DLD1 (cell line): Measurements from ENCODE around the gene SLITRK3.

ENCODE experiments used
- in situ Hi-C: cut with HindIII; loops from 2 replicates; pipeline ENCODE4 v1.10.0; 2017; ENCODE audit warnings: low sequenced_read_pairs

SLITRK3 gene, protein sequence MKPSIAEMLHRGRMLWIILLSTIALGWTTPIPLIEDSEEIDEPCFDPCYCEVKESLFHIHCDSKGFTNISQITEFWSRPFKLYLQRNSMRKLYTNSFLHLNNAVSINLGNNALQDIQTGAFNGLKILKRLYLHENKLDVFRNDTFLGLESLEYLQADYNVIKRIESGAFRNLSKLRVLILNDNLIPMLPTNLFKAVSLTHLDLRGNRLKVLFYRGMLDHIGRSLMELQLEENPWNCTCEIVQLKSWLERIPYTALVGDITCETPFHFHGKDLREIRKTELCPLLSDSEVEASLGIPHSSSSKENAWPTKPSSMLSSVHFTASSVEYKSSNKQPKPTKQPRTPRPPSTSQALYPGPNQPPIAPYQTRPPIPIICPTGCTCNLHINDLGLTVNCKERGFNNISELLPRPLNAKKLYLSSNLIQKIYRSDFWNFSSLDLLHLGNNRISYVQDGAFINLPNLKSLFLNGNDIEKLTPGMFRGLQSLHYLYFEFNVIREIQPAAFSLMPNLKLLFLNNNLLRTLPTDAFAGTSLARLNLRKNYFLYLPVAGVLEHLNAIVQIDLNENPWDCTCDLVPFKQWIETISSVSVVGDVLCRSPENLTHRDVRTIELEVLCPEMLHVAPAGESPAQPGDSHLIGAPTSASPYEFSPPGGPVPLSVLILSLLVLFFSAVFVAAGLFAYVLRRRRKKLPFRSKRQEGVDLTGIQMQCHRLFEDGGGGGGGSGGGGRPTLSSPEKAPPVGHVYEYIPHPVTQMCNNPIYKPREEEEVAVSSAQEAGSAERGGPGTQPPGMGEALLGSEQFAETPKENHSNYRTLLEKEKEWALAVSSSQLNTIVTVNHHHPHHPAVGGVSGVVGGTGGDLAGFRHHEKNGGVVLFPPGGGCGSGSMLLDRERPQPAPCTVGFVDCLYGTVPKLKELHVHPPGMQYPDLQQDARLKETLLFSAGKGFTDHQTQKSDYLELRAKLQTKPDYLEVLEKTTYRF

DNA sequence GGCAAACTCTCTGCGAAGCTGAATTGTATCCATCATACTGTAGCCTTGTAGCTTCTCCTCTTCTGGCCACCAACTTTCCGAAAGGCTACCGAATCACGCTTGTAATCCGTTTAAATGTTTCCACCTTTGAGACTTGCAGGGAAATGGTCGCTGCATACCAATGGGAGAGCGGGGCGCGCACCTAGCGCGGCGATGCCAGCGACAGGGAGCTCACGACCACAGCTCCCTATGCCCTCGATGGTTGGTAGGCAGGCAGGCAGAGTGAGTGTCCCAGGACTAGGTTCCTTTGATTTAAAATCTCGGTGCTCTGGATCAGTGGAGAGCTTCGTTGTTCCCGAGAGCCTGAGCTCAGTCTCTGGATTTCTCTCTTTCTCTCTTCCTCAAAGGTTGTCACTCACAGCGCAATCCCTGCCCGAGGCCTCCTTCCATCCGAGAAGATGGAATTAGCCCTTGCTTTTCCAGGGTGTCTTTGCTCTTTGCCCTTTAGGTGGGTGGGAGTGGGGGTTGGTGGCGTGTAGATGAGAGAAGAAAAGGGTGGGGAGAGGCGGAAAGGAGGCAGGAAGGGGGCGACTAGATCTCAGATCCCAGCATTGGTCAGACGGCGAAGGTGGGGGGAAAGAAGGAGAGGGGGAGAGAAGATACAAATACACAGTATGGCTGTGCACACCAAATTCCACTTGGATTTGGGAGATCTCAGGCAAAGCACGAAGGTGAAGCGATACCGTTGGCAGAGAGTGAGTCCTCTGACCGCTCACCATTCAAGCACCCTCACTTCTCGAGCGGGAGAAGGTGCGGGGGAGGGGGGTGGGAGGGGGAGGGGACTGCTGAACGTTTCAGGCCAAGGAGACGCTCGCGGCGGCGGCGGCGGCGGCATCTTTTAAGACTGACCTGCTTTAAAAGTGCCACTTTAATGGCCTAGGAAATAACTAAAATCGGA, at the start of gene SLITRK3:
Gene SLITRK3, minus strand, starts transcription at position 745 of the 937 bp plus-strand sequence. CDS start 5,554 bp downstream, outside the sequence.
- in situ Hi-C loops, result no loop called here

DNA sequence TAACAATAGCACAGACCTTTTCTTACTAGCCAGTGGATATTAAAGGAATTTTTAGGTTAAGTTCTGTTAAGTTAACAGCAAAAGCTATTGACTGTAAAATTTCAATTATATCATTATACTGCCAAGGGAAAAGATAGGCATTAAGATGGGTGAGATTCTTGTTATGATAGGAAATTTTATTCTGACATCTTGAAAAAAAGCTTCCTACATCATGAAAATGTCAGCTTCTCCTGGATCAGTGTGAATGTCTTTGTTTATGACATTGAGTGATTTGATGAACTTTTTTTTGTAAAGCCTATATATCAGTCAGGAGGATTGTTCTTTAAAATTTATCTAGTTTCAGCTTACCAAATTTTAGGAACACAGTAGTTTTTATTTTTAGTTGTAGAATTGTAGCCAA, 47.4 kb upstream of the SLITRK3 start:
- in situ Hi-C loops, result no loop called here

DNA sequence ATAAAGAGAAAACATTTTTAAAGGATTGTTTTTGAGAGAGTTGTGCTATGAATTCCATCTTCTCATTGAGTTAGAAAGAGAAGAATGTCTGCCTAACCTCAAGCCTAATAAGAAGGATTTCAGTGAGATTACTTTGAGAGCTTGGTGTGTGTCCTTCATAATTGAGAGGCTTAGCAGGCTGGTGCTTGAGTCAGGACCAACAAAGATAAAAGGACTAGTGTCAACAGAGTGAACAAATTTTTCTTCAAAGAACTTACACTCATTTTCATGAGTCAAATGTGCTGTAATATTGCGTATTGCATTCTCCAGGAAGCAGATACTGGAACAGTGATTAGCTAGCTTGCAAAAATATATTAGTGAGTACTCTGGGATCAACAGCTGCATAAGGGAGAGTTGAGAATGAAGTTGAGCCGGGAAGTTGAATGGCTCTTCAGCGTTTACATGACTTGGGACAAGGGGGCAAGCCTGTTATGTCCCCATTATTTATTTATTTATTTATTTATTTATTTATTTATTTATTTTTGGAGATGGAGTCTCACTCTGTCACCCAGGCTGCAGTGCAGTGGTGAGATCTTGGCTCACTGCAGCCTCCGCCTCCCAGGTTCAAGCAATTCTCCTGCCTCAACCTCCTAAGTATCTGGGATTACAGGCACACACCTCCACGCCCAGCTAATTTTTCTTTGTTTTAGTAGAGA, 37.5 kb upstream of the SLITRK3 start:
- in situ Hi-C loops, result no loop called here

DNA sequence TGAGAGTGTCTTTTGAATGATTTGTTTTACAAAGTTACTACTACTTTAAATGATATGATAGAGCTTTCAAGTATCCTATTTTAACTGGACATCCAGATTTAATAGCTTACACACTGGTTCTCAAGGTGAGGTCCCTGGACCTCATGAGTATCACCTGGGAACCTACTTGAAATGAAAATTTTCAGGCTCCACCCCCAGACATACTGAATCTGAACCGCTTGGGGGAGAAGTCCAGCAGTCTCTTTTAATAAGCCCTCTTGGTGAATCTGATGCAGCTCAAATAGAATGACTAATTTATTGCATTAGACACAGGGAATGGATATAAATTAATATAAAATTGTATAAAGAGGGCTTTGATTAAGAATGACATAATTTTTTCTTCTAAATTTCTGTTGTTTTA, 29.4 kb upstream of the SLITRK3 start:
- in situ Hi-C loops, result no loop called here

DNA sequence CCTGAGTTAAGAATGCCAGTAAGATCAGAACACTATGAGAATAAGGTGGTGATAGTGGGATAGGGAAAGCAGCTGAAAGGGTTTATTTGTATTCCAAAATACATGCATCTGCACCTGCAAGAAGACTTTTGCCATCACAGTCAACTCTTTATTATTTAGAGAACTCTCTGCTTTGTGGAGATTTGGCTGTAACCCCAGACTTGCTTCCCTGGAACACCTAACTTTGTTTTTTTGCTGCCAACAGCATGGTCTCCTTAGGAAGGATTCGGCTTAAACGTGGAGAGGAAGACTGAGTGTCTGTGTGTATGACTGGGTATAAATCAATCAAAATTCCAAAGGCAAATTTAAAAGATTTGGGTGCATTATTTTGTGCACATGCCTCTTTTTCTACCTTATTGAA, 21.6 kb upstream of the SLITRK3 start:
- in situ Hi-C loops, result no loop called here

DNA sequence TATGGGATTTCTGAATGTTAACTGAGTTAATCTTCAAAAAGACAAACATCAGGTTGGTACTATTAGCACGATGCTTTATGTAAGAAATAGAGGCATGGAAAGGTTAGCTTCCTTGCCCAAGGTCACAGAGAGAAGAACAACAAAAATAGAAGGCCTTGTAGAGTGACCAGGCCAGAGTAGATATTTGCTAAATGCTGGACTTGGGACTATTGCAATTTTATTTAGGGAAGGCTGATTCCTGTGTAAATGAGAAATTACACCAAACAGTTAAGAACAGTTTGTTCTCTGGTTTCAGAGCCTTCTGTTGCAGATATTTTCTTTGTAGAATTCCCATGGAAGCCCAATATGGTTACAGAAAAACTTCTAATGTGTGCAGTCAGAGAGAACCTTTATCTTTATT, 16.4 kb upstream of the SLITRK3 start:
- in situ Hi-C loops, result no loop called here

DNA sequence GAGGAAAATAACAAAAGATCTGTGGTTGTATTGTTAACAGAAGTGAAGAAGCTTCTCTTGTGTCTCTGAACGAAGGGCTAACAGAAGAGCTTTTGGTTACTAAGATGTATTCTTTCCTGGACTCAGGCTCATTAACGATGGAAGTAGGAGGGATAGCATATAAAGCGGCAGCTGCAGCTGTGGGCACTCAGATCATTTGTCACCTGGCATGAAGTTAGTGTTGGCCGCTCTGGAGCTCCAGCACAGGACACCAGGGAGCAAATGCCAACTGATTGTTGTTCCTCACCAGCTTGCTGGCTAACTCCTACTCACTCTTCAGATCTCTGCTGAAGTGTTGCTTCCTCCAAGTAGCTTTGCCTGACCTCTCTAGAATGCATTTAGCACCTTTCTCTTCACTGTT, 15.5 kb upstream of the SLITRK3 start:
- in situ Hi-C loops, result no loop called here

DNA sequence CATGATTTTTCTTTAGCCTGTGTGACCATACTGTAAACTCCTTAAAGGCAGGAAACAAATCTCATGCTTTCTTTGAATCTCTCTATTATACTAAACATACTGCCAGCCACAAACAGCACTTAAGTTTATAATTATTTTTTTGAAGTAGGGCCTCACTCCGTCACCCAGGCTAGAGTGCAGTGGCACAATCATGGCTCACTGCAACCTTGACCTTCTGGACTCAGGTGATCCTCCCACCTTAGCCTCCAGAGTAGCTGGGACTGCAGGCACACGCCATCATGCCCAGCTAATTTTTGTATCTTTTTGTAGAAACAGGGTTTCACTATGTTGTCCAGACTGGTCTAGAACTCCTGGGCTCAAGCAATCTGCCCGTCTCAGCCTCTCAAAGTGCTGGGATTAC, 14.5 kb upstream of the SLITRK3 start:
- in situ Hi-C loops, result no loop called here

DNA sequence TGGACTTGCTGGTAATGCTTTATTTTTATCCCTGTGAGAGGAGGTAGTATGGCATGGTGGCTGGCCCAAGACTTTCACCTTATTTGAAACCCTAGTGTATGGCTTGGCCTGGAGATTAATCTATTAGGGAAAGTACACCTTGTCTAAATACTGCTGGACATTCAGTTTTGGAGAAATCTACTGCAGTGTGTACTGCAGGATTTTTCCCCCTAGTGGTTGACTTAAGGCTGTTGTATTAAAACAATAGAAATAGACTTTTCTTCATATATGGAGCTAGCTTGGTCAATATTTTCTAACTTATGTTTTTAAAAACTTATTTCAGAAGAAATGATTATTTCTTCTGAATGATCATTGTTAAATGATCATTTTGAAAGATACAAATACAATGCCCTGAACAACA, 13.9 kb upstream of the SLITRK3 start:
- in situ Hi-C loops, result no loop called here

DNA sequence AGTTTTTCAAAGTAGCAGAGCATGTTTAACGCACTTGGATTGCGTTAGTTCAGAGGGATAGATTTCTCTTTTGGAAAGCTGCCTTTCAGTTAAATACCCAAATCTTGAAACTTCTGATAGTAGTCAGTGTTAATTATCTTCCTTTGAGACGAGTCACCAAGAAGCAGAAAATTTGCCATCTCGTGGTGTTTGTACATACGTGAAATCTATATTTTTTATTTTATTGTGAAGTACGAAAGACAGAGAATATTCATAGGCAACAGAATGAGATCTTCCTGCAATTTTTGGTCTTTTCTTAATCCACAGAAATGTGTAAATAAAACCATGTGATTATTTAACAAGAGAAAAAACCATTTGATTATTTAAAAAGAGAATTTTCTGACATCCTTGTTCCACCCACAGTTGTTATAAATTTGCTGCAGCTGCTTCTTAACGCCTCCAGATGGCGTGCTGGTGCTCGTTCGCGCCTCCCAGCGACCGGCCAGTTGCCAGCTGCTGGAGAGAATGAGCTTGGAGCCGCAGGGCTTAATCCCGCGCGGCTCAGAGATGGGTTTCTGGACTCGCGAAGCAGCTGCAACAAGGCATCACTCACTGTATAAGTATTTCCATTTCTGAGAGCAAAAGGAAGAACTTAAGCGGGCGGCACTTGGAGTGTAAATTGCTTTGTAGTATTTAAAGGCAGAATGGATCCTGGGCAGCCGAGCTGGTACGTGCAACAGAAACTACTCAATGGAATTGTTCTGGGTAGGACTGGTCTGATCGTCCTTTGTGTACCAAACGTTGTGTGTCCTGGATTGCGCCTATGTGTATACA, 10.5 kb upstream of the SLITRK3 start:
- in situ Hi-C loops, result no loop called here

DNA sequence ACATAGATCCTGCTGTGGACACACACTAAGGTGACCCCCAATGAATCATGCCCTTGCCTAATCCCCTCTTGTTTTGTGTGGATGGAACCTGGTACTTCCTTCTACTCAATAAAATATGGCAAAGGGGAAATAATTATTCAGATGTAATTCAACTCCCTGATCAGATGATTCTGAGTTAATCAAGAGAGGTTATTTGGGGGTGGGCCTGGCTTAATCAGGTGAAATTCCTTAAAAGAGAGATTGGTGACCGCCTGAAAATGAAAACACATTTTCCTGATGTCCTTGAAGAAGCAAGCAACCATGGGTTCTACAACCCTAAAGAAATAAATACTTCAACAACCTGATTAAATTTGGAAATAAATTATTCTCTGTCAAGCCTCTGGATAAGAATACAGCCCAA, 8.3 kb upstream of the SLITRK3 start:
- in situ Hi-C loops, result no loop called here

DNA sequence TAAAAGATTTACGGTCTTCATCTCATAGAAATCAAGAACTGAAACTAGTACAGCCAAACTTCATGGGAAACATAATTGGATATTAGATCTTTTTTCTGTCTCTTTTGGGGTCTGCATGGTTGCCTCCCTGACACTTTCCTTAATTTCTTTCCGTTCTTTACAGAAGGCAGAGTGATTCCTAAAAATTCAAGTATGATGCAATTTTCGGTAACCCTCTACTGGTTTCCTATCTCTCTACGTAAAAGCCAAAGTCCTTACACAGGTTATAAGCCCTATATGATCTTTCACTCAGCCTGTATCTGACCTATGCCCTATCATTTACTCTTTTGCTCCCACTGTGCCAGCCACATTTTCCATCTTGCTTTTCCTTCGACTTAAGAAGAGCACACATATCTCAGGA, 6.8 kb upstream of the SLITRK3 start:
- in situ Hi-C loops, result no loop called here

DNA sequence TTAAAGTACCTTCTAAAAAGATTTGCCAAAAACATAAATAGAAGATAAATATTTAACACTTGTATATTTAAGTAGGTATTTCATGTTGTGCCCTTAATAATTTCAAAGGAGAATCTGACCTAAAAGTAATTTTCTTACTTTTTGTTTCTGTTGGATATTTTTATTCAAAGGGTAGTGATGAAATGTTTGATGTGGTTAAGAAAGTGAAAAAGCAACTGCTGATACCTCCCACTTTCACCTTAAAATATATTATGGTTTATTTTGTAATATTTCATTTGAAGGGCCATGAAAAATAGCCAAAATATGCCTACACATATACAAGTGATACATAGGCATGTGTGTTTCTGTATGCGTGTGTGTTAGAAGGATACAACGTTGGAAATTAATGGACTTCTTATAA, 5.8 kb upstream of the SLITRK3 start:
- in situ Hi-C loops, result no loop called here

DNA sequence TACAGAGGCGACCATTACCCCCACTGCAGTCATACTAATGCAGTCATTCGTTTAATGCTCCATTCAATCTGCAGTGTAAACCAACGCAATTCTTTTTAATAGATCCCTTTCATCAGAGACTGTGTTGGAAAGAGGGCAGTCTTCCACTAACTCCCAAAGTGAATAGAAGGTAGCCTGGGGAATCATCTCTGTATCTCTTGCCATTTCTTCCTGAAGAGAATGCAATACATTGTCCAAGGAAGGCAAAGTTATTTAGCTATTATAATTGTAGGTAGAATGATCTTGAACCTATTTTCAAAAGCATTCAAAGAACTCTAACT, 1.3 kb upstream of the SLITRK3 start:
- in situ Hi-C loops, result no loop called here

DNA sequence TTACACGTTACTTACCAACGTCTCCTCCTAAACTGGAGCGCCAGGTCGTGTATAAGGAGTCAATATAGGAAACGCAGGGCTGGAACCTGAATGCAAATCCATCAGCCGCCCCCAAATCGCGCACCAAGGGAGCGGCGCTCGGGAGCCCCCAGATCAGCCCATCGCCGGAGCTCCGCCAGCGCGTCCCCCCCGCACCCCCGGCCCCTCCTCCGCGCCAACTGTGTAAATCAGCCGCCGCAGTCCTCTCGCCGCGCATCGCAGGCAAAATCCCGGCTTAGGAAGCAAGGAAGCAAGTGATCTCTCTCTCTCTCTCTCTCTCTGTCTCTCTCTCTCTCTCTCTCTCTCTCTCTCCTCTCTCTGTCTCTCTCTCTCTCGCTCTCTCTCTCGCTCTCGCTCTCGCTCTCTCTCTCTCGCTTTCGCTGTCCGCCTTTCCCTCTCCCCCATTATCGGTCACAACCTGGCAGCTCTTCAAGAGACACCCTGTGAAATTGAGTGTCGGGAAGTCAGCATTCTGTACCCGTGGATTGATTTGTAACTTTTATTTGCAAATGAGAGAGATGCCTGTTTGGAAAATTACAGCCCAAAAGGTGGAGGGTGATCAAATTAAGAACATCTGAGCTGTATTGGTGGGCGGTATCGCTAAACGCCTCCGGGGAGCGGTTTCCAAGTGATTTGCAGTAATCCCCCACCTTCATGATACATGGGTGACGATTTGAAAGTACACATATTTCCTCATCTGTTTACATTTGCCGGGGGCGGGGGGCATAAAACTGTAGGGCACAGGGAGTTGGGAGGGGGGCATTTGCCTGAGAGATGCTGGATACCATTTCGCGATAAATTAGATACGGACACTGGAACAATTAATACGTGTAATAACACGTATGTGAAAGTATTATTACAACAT, 645 bp upstream of the SLITRK3 start:
- in situ Hi-C loops, result no loop called here

DNA sequence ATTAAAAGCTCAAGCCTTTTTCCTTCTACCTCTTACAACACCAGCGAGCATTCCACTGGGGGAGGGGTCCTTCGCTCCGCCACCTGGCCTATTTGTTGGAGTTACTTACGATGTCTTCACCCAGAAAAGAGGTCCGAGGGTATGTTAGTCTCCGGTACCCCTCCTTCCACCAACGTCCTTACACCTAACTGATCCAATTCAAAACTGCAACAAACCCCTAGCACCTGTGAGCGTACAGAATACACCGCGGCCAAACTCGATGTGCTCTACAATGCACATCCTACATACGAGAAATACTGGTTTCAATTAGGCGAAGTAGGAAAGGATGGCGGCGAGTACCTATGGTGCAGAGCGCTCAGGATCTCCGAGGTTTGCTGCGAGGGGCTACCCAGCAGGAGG, 944 bp downstream of the SLITRK3 start:
- in situ Hi-C loops, result no loop called here

DNA sequence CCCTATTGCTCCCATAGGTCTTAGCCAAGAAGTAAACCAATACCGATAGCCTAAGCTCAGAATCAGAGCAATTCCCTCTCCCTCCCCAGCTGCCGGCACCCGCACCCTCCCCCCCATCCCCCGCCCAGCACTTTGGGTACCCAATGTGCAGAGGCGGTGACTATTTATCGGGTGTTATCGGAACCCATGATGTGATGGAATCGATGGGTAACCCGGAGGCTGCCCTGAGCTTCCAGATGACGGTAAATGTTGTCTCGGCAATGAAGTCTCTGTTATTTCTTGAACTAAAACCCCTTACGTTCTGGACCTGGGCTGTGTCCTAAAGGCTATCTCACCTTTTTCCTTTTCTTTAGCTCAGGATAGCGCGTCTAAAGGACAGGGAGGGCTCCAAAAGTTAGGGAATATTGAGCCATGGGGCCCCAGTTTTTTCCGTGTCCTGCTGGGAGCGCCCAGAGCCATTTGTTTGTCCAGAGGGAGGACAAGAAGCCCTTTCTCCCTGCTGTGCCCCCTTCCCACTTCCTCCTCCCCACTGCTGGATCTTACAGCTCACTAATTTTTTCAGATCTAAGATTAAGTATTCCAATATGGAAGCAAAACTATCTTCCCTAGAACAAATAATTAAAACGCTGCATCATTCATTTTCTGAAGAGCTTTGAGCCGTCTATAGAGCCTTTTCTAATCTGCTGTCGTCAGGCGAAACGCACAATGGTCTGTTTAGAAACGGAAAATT, 1.5 kb downstream of the SLITRK3 start:
- in situ Hi-C loops, result no loop called here
